GM13976 (cell line): Measurements from ENCODE around the gene PRR33.
"Not testable (repeated sequence)": the region's sequence is repeated elsewhere in the genome, so short reads cannot be mapped to it uniquely, and the experiment has no call there.

Experiments
- DNase-seq: peaks from one replicate; pipeline ENCODE4 v3.0.0; 2012; ENCODE audit warnings: low spot score
- in situ Hi-C: fragments of 300-500 bp; cut with MboI; formaldehyde crosslinking; loops from one replicate; pipeline ENCODE4 v1.12.0; 2022; ENCODE audit warnings: low sequenced_read_pairs, mixed read lengths, inconsistent platforms; ENCODE audit not compliant: unreplicated experiment
- TF ChIP-seq, protein P1 (sequence below): IDR thresholded peaks from 2 replicates; pipeline ENCODE4 v1.5.1; 2012; ENCODE audit warnings: borderline replicate concordance, mild to moderate bottlenecking; ENCODE audit not compliant: insufficient read depth; ENCODE audit errors: extremely low read depth, missing control alignments, control extremely low read depth

PRR33 gene

DNA sequence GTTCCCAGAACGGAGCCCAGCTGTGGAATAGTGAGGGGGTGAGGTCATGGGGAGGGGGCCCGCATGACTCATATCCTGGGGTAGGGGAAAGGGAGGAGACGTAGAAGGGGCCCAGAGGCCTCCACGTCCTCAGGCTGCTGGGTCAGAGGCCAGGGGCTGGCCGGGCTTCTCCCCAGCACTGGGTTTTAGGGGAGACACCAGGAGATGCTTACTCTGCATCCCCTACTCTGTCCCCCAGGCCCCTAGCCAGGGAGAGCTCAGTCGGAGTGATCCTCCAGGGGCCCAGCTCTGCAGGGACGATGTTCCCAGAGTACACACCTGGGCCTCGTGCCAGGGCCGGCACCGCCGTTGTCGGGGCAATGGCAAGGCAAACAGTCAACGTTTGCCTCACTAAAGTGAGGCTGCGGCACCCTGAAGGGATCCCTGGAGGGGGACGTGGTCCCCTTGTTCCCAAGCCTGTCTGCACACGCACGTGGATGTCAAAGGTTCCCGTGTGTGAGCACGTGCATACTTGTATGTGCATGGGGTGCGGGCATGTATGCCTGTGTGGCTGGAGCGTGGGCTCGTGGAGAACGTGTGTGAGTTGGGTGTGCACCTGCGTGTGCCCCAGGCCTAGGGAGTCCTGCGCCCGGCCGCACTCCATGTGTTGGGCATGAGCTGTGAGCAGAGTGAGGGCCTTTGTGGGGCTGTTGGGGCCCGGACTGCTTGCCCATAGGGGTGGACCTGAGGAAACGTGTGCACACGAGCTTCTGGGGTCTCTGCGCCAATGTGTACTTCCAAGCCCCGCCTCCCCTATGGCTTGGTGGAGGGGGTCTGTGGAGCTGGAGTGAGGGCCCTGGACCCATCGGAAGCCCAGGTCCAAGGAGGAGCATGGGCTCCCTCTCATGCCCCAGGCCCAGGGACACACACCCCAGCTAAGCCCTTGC, 14.2 kb downstream of the PRR33 start:
- TF ChIP-seq, protein P1, sequence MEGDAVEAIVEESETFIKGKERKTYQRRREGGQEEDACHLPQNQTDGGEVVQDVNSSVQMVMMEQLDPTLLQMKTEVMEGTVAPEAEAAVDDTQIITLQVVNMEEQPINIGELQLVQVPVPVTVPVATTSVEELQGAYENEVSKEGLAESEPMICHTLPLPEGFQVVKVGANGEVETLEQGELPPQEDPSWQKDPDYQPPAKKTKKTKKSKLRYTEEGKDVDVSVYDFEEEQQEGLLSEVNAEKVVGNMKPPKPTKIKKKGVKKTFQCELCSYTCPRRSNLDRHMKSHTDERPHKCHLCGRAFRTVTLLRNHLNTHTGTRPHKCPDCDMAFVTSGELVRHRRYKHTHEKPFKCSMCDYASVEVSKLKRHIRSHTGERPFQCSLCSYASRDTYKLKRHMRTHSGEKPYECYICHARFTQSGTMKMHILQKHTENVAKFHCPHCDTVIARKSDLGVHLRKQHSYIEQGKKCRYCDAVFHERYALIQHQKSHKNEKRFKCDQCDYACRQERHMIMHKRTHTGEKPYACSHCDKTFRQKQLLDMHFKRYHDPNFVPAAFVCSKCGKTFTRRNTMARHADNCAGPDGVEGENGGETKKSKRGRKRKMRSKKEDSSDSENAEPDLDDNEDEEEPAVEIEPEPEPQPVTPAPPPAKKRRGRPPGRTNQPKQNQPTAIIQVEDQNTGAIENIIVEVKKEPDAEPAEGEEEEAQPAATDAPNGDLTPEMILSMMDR, result no peak
- in situ Hi-C loops, result no loop called here
- DNase-seq, result no peak

DNA sequence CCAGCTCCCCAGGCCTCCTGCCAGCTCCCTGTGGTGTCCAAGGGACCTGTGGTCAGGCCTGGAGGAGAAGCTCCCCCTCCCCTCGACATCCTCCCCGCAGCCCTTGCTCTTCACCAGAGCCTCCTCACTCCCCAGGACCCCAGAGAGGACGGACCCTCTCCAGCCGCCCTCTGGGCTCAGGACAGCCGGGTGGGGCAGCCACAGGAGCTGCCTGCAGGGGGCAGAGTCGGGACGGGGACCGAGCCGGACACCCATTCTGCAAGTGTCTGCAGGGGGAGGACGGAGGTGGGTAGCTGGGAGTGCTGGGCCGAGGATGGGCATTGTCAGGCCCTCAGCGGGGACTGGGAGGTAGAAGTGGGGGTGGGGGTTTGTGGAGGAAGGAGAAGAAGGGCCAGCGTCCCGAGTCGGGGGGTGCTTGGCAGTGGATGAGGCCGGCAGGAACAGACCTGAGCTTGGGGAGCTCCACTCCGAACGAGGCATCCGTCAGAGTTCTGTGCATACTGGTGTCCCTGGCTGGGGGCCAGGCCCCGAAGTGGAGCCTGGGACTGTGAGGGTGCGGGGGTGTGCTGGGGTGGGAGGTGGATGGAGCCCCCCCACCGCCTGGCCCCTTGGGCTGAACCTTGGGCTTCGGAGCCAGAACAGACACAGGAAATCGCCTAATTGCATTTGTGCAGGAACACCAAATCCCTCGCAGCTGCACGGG, 15.2 kb downstream of the PRR33 start:
- in situ Hi-C loops, result no loop called here
- no peak for DNase-seq
- TF ChIP-seq, protein P1, result peak; percentile 29

DNA sequence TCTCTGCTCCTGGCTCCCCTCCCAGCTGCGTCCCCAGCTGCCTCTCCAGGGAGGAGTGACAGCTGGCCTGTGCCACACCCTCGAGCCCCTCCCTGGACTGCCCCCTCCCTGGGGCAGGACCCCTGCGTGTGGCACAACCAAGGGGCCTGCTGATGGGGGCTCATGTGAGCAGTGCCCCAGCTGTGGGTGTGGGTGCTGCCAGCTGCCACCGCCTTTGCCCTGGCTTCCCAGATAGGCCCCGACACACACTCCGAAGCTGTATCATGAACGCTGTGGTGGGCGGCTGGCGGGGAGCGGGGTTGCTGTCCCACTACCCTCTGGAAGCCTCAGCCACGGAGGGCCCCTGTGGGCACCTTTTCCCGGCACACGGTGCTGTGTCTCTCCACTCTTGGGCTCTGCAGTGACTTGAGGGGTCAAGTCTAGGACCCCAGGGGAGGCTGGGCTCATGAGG, 15.8 kb downstream of the PRR33 start:
- DNase-seq, in situ Hi-C loops: not testable (repeated sequence)

DNA sequence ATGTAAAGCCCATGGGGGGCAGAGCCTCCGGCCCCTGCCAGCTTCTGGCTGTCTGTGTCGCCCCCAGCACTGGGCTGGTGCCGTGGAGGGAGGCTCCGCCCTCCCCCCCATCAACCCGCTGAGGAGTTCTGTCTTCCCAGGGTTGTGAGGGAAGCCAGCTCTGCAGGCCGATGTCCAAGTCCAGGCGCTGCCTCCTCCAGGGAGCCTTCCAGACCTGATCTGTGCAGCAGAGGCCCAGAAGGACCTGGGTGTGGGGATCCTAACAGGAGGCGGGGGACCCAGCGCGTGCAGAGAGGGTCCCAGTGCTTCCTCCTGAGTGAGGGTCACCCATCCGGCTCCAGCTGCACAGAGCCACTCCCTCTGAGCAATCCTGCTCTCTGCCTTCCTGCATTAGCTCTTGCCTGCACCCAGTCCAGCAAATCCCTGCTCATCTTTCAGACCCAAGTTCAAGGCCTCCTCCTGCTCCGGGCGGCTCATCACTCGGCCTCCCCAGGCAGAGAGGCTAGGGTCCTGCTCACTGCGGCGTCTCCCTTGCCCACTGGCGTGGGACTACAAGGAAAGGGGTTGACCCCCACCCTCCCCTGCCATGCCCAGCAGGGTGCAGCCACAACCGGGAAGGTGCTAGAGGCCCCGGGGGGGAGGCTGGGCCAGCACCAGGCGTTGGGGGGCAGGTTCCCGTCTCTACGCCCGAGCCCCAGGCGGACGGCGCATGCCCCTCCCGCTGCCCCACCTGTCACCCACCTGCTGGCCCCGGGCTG, 16.4 kb downstream of the PRR33 start:
- in situ Hi-C loops, result no loop called here
- no peak for DNase-seq
- TF ChIP-seq, protein P1, result no peak

DNA sequence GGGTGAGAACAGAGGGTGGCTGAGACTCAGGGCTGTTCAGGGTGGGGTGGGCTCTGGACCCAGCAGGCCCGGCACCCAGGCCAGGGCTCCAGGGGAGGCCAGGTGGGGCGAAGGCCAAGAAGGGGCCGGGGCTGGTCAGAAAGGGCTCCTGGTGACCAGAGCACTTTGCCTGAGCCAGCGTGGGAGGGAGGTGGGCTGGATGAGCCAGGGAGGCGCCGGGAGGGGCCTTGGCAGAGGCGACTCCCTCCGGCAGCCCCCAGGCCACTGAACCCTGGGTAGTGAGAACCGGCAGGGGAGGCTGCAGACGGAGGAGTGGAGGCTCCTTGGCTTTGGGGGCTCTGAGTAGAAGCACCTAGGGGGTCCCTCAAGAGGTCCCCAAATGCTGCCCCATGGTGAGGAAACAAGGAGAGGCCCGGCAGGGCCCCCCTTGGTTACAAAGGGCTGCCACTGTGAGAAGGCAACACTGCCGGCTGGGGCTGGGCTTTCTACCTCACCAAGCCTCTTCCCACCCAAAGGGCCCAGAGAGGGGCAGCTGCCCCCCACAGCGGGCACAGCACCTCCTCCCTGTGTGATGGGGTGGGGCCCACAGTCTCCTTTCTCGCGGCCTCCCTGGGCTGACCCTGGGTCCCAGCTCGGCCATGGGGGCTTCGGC, 17.1 kb downstream of the PRR33 start:
- in situ Hi-C loops, DNase-seq: not testable (repeated sequence)

DNA sequence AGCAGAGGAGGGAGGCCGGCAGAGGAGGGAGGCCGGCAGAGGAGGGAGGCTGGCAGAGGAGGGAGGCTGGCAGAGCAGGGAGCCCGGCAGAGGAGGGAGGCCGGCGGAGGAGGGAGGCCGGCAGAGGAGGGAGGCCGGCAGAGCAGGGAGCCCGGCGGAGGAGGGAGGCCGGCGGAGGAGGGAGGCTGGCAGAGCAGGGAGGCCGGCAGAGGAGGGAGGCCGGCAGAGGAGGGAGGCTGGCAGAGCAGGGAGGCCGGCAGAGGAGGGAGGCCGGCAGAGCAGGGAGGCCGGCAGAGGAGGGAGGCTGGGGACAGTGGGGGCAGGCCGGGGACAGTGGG, 17.9 kb downstream of the PRR33 start:
- DNase-seq, in situ Hi-C loops: not testable (repeated sequence)

DNA sequence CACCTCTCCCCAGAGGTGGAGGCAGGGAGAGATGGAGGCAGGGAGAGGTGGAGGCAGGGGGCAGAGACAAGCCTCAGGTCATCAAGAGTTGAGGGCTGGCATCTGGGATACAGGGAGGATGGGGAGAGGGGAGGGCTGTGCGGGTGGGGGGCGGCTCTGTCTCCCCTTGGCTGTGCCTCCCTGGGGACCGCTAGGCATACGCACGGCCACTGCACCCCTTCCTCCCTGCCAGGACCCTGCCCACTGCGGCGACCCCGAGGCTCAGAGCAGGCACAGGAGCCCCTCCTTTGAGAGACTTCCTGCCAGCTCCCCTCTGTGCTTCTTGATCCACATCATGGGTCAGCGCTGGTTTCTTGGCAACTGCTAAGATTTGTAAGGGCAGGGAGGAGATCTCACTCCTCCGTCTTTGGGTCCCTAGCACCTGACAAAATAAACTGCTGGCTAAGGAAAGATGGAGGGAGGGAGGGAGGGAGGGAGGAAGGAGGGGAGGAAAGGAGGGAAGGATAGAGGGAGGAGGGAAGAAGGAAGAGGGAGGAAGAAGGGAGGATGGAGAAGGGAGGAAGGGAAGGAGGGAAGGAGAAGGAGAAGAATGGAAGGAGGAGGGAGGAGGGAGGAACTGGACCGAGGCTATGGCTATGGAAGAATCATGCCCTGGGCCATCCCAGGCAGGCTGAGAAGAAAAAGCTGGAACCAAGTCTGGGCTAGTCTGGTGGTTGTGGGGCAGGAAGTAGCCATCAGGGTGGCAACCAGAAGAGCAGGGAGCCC, 18.5 kb downstream of the PRR33 start:
- in situ Hi-C loops, result no loop called here
- no peak for DNase-seq
- TF ChIP-seq, protein P1, result no peak
